T-cell (primary cell): ENCODE results near the gene GRIA3. TPM values are rescaled to one million over a fixed set of nuclear protein-coding genes. Genes with fewer than 3 reads are reported as not detected.

Experiments
- ATAC-seq, 4 experiments: fragments of 200-7000 bp in 3 of 4; fragments of 150-1000 bp in 1 of 4; cut with Tn5 transposase; replicated peaks in 1 of 4; 1 replicate in 3 of 4; 2 replicates in 1 of 4; pipeline ENCODE4 v1.10.0; 2021; ENCODE audit warnings: moderate library complexity in 3 of 4, mild to moderate bottlenecking in 2 of 4, moderate number of reproducible peaks in 1 of 4
- CTCF ChIA-PET, 2 donors: fragments of 300-600 bp; sonication (Branson Sonifier 250); formaldehyde crosslinking; loops; one replicate each; lab custom pipeline; 2022; ENCODE audit warnings: antibody characterized with exemption in 2 of 2; lab: Charles Lee
- POLR2A ChIA-PET, 2 donors: fragments of 300-600 bp; sonication (Branson Sonifier 250); formaldehyde crosslinking; loops; one replicate each; lab custom pipeline; 2022; ENCODE audit warnings: antibody characterized with exemption in 2 of 2; lab: Charles Lee
- DNase-seq, 35 experiments: peaks; one replicate each; pipeline versions ENCODE4 v3.0.0 to v3.0.0-alpha.2; 2013 to 2023
- H3K27ac ChIP-seq: one replicate; pipeline ENCODE4 v1.5.1; 2013; ENCODE audit warnings: low read length
- H3K27me3 ChIP-seq, 2 experiments: replicated peaks in 1 of 2; 1 replicate in 1 of 2; 2 replicates in 1 of 2; pipeline versions ENCODE4 v1.6.1 to v1.7.0; 2013; ENCODE audit warnings: low read length in 1 of 2, mixed read lengths in 1 of 2; ENCODE audit not compliant: control insufficient read depth in 2 of 2, insufficient read depth in 2 of 2; ENCODE audit errors: extremely low read depth in 1 of 2
- H3K36me3 ChIP-seq, 2 donors: 1 replicate in 1 of 2; 2 replicates in 1 of 2; pipeline versions ENCODE4 v1.6.1 to v1.7.0; 2013; ENCODE audit warnings: low read length in 1 of 2; ENCODE audit not compliant: control insufficient read depth in 2 of 2, insufficient read depth in 1 of 2; ENCODE audit errors: extremely low read depth in 1 of 2
- H3K4me1 ChIP-seq, 2 experiments: 1 replicate in 1 of 2; 2 replicates in 1 of 2; pipeline versions ENCODE4 v1.6.1 to v1.7.0; 2013; ENCODE audit warnings: low read length in 2 of 2, mixed read lengths in 1 of 2; ENCODE audit not compliant: insufficient read depth in 2 of 2, control insufficient read depth in 1 of 2; ENCODE audit errors: extremely low read depth in 1 of 2
- H3K4me3 ChIP-seq, 2 donors: 1 replicate in 1 of 2; 2 replicates in 1 of 2; pipeline versions ENCODE4 v1.5.1 to v1.7.0; 2013; ENCODE audit warnings: mild to moderate bottlenecking in 2 of 2, low read length in 1 of 2, moderate library complexity in 1 of 2; ENCODE audit not compliant: control insufficient read depth in 1 of 2; ENCODE audit errors: extremely low read depth in 1 of 2
- H3K9me3 ChIP-seq: 2 replicates; pipeline ENCODE4 v1.7.0; 2013
- H3K27ac Mint-ChIP-seq, 2 donors: one replicate each; pipeline ENCODE4 v1.8.0; 2020 to 2021; ENCODE audit warnings: mild to moderate bottlenecking in 2 of 2, mixed read lengths in 2 of 2
- H3K27me3 Mint-ChIP-seq, 2 donors: one replicate each; pipeline ENCODE4 v1.8.0; 2021 to 2022; ENCODE audit warnings: mixed read lengths in 2 of 2
- H3K36me3 Mint-ChIP-seq: one replicate; pipeline ENCODE4 v1.8.0; 2021; ENCODE audit warnings: mixed read lengths
- H3K4me1 Mint-ChIP-seq, 3 donors: one replicate each; pipeline ENCODE4 v1.8.0; 2020 to 2022; ENCODE audit warnings: mixed read lengths in 3 of 3, mild to moderate bottlenecking in 1 of 3
- H3K4me3 Mint-ChIP-seq, 3 donors: one replicate each; pipeline ENCODE4 v1.8.0; 2020 to 2022; ENCODE audit warnings: mild to moderate bottlenecking in 3 of 3, mixed read lengths in 3 of 3, moderate library complexity in 3 of 3
- H3K9me3 Mint-ChIP-seq, 3 donors: one replicate each; pipeline ENCODE4 v1.8.0; 2020 to 2022; ENCODE audit warnings: mixed read lengths in 3 of 3
- WGBS: methylation state at CpG from one replicate; pipeline ENCODE4 v1.1.5; 2013; ENCODE audit warnings: missing lambda C conversion rate; ENCODE audit not compliant: insufficient coverage; 5-methylcytosine and 5-hydroxymethylcytosine counted together
- total RNA-seq, 35 experiments: library from RNA in 6 of 35; stranded (reverse) in 6 of 35; fragments of 120-200 nt in 1 of 35; gene quantifications; one replicate each; pipeline versions ENCODE4 v1.2.1 to v1.2.4 and lab custom pipeline; 2013 to 2026

GRIA3 gene
- total RNA-seq, 5 donors from 2014 or later (not counting 1 experiment from before 2014, with no cell fraction given), result 0.82 TPM; not detected in 4

DNA sequence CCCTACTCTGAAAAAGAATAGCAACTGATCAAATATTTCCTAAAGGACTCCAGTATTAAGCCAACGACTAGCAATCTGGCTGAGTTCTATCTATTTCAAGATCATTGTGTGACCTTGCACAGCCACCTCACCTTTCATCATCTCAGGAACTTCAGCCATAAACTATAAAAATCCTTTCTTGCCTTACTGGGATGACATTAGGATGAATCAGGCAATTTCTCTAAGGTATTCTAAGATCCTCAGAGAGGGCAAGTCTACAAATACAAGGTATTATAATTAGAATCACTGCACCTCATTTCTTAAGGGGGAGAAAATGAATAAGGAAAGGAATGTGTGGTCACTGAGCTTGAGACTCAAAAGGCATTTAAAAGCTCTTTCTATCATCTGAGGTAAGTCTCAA is 152.6 kb downstream of the GRIA3 start:
- H3K36me3 ChIP-seq, result no peaks in the 10 kb centered on the region
- Mint-ChIP-seq H3K4me1 (no peaks in the 10 kb centered on the region), H3K36me3 (no peaks in the 10 kb centered on the region), H3K27ac (no peak overlapping the region), H3K4me3 (no peak overlapping the region), H3K9me3 (no peaks in the 10 kb centered on the region), H3K27me3 (no peaks in the 10 kb centered on the region)
- H3K9me3 ChIP-seq, result no peaks in the 10 kb centered on the region
- no peak overlapping the region for H3K27ac ChIP-seq
- DNase-seq, result no peak
- ChIA-PET CTCF (no interaction called here), POLR2A (no interaction called here)
- H3K4me3 ChIP-seq, result no peak overlapping the region
- WGBS, result no CpG with 5 or more reads among the region's 1 CpG
- no peaks in the 10 kb centered on the region for H3K27me3 ChIP-seq
- ATAC-seq, result no peak
- H3K4me1 ChIP-seq, result no peaks in the 10 kb centered on the region

DNA sequence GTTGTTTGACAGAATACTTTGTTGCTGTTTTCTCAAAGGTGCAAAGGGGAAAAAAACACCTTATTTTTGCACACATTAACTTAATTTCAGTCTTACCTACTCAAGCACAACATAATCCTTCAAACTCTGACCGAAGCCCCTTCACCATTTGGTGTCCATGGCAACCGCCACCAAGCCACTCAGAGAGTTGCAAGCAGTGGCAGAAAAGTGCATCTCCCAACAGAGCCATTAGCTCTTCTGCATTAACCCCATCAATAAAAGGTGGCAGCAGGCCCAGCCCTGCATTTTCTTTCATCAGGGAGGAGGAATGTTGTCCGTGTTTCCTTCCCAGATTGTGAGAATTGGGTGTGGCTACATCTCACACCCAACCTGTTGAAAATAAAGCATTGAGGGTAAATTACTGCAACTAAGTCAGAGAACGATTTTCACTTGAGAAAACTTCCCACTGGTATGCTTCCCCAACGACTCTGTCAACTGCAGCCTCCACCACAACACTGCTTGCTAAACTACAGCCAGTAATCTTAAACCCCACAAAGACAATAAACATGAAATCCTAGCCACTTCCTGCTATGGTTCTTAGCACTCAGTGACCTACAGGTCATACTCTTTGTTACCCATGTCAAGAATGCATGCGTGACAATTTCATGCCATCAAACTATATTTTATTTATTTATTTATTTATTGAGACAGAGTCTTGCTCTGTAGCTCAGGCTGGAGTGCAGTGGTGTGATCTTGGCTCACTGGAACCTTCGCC is 154.0 kb downstream of the GRIA3 start:
- H3K4me1 ChIP-seq, result no peaks in the 10 kb centered on the region
- CTCF ChIA-PET, result no interaction called here
- H3K27me3 ChIP-seq, result no peaks in the 10 kb centered on the region
- no peaks in the 10 kb centered on the region for H3K9me3 ChIP-seq
- Mint-ChIP-seq H3K27ac (no peak overlapping the region), H3K4me3 (no peak overlapping the region), H3K36me3 (no peaks in the 10 kb centered on the region), H3K27me3 (peaks cover 0 to 2% of the 10 kb centered on the region in 2 donors), H3K4me1 (no peaks in the 10 kb centered on the region), H3K9me3 (no peaks in the 10 kb centered on the region)
- ATAC-seq (no peak), DNase-seq (no peak)
- H3K36me3 ChIP-seq, result no peaks in the 10 kb centered on the region
- no peak overlapping the region for H3K27ac ChIP-seq
- H3K4me3 ChIP-seq, result no peak overlapping the region
- 100% methylated on average over 1 of the region's 7 CpGs for WGBS
- POLR2A ChIA-PET, result no interaction called here

DNA sequence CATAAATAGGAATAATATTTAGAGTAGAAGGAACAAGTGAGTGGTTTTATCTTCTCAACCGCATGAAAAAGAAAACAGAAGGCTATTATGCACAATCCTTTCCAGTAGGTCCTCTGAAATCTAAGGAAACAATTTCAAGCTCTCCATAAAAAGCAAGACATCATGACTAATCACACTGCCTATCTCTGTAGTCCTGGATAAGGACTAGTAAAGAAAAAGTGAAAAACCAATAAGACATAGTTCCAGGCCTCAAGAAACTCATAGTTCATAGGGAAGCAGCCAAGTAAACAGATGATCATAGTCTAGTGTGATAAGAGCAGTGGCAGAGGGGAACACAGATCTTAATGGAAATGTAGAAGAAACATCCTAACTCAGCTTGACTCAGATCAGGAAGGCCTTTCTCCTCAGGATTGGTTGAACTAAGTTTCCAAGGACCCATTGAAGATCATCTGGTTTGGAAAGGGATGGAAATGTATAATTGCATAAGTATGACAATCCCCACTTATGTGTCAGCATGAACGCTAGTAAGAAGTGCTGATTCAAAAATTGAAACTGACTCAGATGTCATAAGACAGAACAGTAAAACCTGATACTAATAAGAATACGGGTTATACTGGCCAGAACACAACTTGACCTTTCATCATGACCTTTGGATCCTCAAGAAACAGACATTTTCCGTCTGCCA is 155.3 kb downstream of the GRIA3 start:
- H3K36me3 Mint-ChIP-seq, result no peaks in the 10 kb centered on the region
- ChIA-PET POLR2A (no interaction called here), CTCF (no interaction called here)
- no peaks in the 10 kb centered on the region for H3K36me3 ChIP-seq
- no peak overlapping the region for H3K27ac Mint-ChIP-seq
- H3K9me3 Mint-ChIP-seq, result no peaks in the 10 kb centered on the region
- peaks cover 0 to 6% of the 10 kb centered on the region in 2 donors for H3K27me3 Mint-ChIP-seq
- H3K27ac ChIP-seq, result no peak overlapping the region
- no peak overlapping the region for H3K4me3 ChIP-seq
- no CpG with 5 or more reads among the region's 4 CpGs for WGBS
- no peaks in the 10 kb centered on the region for H3K27me3 ChIP-seq
- DNase-seq, result no peak
- H3K4me3 Mint-ChIP-seq, result no peak overlapping the region
- H3K4me1 ChIP-seq, result no peaks in the 10 kb centered on the region
- no peaks in the 10 kb centered on the region for H3K9me3 ChIP-seq
- no peaks in the 10 kb centered on the region for H3K4me1 Mint-ChIP-seq
- ATAC-seq, result no peak

DNA sequence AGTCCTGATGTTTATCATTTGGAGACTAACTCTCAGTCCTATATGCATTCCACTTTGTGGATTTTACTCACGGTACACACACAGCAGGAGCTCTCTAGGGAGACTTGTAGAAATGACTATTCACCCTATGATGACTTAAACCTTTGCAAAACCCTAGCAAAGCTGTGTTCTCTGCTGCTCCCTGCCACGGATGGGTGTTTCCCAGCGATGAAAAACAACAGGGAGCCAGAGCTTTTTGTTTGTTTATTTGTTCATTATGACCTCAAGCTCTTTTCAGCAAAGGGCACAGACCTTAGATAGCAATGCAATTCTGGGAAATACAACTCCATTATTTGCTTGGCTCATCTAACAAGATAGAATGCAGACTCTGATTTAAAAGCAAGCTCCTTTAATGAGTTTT is 156.6 kb downstream of the GRIA3 start:
- no peak overlapping the region for H3K4me3 ChIP-seq
- ATAC-seq, result no peak
- no CpG with 5 or more reads among the region's 3 CpGs for WGBS
- H3K27ac Mint-ChIP-seq, result no peak overlapping the region
- H3K9me3 Mint-ChIP-seq, result peaks cover 0 to 2% (median 0%) of the 10 kb centered on the region in 3 donors
- H3K27me3 Mint-ChIP-seq, result peaks cover 2 to 13% of the 10 kb centered on the region in 2 donors
- H3K27ac ChIP-seq, result no peak overlapping the region
- H3K36me3 ChIP-seq, result no peaks in the 10 kb centered on the region
- no peak for DNase-seq
- no peaks in the 10 kb centered on the region for H3K36me3 Mint-ChIP-seq
- no peaks in the 10 kb centered on the region for H3K4me1 ChIP-seq
- no peaks in the 10 kb centered on the region for H3K27me3 ChIP-seq
- no peak overlapping the region for H3K4me3 Mint-ChIP-seq
- H3K9me3 ChIP-seq, result no peaks in the 10 kb centered on the region
- CTCF ChIA-PET, result interaction anchor here in 1 of 2 donors (1.0 kb wide), 1 partner anchor 9 kb away, joined by 4 read pairs; no protein-coding TSS in a partner anchor
- no peaks in the 10 kb centered on the region for H3K4me1 Mint-ChIP-seq
- POLR2A ChIA-PET, result no interaction called here

DNA sequence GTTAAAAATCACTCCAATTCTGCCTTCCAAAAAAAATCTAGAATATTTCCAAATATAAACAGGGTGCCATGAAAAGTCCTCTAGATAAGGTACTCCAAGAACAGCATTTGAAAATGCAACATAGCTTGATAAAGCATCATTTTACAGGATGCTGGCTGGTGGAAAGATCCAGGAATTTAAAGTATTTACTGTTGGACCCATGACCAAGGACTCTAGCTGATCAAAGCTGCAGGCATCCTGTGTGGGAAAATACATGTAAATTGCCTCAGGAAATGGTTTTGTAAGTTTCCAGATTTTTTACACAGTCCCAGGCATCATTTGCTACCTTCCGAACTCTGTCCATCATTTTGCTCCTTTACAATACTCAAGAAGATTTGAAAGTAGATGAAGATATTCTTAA is 164.4 kb downstream of the GRIA3 start:
- Mint-ChIP-seq H3K4me3 (no peak overlapping the region), H3K27ac (no peak overlapping the region), H3K36me3 (no peaks in the 10 kb centered on the region), H3K4me1 (no peaks in the 10 kb centered on the region), H3K9me3 (peaks cover 0 to 4% (median 0%) of the 10 kb centered on the region in 3 donors), H3K27me3 (peaks cover 2 to 26% of the 10 kb centered on the region in 2 donors)
- Histone ChIP-seq H3K27ac (no peak overlapping the region), H3K36me3 (no peaks in the 10 kb centered on the region), H3K9me3 (no peaks in the 10 kb centered on the region), H3K4me3 (no peak overlapping the region), H3K27me3 (no peaks in the 10 kb centered on the region), H3K4me1 (no peaks in the 10 kb centered on the region)
- ChIA-PET CTCF (no interaction called here), POLR2A (no interaction called here)
- no peak for DNase-seq
- ATAC-seq, result no peak
- no CpG with 5 or more reads among the region's 1 CpG for WGBS

DNA sequence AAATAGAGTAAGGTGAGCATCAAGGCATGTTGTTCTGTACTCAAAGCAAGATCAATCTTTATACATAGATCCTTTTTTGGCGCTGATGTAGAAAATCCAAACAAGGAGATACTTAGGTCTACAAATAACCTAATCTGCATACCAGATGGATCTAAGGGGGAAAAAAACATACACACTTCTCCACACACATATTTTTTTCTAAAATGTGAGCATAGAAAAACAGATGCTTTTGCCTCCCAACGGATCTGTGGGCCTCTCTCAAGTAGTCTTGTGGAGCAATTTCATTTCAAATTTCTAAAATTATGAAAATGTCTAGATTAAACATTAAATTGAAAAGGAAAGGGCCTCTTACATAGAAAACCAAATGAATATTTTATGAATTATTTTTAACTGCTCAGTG is 166.1 kb downstream of the GRIA3 start:
- no peaks in the 10 kb centered on the region for H3K4me1 Mint-ChIP-seq
- H3K4me3 ChIP-seq, result no peak overlapping the region
- H3K36me3 ChIP-seq, result no peaks in the 10 kb centered on the region
- peaks cover 2 to 24% of the 10 kb centered on the region in 2 donors for H3K27me3 Mint-ChIP-seq
- no peak for ATAC-seq
- WGBS, result no CpG with 5 or more reads among the region's 2 CpGs
- POLR2A ChIA-PET, result no interaction called here
- DNase-seq, result no peak
- no peaks in the 10 kb centered on the region for H3K27me3 ChIP-seq
- H3K9me3 Mint-ChIP-seq, result peaks cover 0 to 4% (median 0%) of the 10 kb centered on the region in 3 donors
- H3K27ac Mint-ChIP-seq, result no peak overlapping the region
- CTCF ChIA-PET, result no interaction called here
- H3K36me3 Mint-ChIP-seq, result no peaks in the 10 kb centered on the region
- H3K27ac ChIP-seq, result no peak overlapping the region
- H3K9me3 ChIP-seq, result no peaks in the 10 kb centered on the region
- no peak overlapping the region for H3K4me3 Mint-ChIP-seq
- no peaks in the 10 kb centered on the region for H3K4me1 ChIP-seq
